Muscle of arm (tissue), 12 donors: ENCODE measurements around the gene PRDX5. TPM values are rescaled to one million over a fixed set of nuclear protein-coding genes. Genes with fewer than 3 reads are reported as not detected.

ENCODE experiments used
- DNase-seq: peaks from one replicate; pipeline ENCODE4 v3.0.0-alpha.2; 2013
- polyA plus RNA-seq, 12 donors: library from polyadenylated mRNA; unstranded; fragments of 120-200 nt; gene quantifications; one replicate each; pipeline ENCODE4 v1.2.1, GENCODE V29; 2013; ENCODE audit not compliant: insufficient read length in 12 of 12

Gene PRDX5
- polyA plus RNA-seq, 12 donors = 107 to 165 (median 124) TPM; not detected in 1

DNA sequence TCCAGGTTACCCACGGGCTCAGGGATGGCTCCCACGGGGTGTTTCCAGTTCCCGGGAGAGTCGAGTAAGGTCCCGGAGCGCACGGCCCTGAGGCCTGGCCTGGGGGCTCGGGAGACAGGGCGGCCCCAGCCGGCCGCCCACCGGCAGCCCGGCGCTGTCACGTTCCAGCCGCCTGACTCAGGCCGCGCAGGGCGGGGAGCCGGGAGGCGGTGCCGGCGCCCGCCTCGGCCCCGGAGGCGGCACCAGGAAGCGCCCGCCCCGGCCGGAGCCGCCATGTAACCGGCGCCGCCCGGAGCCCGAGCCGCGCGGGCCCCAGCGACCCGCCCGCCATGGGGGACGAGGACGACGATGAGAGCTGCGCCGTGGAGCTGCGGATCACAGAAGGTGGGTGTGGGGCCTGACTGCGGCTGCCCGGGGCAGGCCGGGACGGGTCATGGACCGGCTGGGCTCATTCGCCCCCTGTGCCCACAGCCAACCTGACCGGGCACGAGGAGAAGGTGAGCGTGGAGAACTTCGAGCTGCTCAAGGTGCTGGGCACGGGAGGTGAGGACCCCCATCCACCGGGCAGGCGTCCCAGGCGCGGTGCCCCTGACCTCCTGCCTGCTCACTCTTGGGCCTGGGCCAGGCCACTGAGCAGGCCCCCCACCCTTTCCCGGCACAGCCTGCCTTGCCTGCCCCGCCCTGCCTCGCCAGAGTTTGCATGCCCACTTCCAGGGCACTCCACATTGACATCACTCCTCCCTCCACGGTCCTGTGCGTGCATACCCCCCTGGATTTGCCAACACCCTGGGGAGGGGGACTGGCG, 41.2 kb downstream of the PRDX5 start, which contains the start of gene RPS6KA4:
Gene RPS6KA4, plus strand, starts transcription at position 256 of the 805 bp plus-strand sequence. Its CDS starts 74 bp downstream, at position 330.
- DNase-seq = no peak

DNA sequence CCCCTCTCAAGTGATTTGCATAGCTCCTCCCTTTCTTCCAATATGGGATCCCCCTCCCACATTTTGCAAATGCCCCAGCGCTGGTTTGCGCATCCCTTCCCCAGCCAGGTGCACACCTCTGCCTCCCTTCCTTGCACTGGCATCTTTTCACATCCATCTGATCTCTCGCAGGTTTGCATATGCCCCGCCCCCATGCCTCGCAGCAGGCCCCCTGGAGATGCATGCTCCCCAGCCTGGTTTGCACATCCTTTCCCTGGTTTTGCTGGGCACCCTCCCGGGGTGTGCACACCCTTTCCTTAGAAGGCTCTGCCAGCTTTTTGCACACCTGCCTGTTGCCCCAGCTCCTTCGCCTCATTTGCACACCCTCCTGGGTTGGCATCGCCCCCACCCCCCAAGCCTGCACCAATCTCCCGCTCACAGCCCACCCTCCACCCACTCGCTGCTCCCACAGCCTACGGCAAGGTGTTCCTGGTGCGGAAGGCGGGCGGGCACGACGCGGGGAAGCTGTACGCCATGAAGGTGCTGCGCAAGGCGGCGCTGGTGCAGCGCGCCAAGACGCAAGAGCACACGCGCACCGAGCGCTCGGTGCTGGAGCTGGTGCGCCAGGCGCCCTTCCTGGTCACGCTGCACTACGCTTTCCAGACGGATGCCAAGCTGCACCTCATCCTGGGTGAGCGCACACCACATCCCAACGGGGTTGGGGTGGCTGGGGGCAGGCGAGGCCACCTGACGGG, 42.0 kb downstream of the PRDX5 start:
- DNase-seq = no peak

GRCh38 chr11:64360448-64360921, 42.6 kb downstream of the PRDX5 start:
- no peak for DNase-seq

GRCh38 chr11:64361659-64362058, 43.7 kb downstream of the PRDX5 start:
- no peak for DNase-seq

- no peak for DNase-seq
Observed at GRCh38 chr11:64362339-64362738, 44.4 kb downstream of the PRDX5 start.

DNA sequence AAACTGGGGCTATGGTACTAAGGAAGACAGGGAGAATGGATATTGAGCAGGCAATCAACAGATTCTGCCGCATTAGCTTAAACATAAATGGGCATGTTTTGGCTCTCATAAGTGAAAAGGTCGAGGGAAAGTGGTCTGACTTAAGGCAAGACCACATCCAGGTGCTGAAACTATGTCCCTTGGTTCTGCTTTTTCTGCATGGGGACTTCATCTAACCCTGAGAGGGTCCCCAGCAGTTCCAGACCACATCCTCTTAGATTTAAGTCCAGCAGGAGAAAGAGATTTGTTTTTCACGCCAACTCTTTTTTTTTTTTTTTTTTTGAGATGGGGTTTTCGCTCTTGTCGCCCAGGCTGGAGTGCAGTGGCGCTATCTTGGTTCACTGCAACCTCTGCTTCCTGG, 46.5 kb downstream of the PRDX5 start:
- DNase-seq = no peak

GRCh38 chr11:64364911-64365310, 47.0 kb downstream of the PRDX5 start:
- no peak for DNase-seq

- DNase-seq = no peak
Observed at GRCh38 chr11:64366751-64367150, 48.8 kb downstream of the PRDX5 start.

DNA sequence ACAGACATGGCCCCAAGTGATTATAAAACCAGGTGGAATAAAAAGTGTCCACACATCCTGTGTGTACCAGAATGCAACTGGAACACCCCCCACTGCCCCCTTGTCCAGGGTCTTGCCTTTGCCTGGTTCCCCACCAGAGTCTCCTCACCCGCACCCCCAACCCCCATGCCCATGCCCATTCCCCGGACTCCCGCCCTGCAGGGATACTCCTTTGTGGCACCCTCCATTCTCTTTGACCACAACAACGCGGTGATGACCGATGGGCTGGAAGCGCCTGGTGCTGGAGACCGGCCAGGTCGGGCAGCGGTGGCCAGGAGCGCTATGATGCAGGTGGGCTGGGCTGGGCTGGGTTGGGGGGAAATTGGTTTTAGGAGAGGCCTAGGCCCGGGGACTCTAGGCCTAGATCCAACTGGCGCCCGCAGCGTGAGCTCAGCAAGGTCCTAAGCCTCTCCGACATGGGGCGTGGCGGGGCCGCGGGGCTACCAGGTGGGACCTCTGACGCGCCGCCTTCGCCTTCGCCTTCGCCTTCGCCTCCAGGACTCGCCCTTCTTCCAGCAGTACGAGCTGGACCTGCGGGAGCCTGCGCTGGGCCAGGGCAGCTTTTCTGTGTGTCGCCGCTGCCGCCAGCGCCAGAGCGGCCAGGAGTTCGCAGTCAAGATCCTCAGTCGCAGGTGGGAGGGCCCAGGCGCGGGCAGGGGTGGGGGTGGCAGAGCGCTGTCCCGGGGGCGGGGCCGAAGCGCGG, 50.2 kb downstream of the PRDX5 start:
- no peak for DNase-seq

GRCh38 chr11:64368673-64369074, 50.8 kb downstream of the PRDX5 start:
- DNase-seq = no peak

- DNase-seq = no peak
Observed at GRCh38 chr11:64369440-64370421, 51.8 kb downstream of the PRDX5 start.

DNA sequence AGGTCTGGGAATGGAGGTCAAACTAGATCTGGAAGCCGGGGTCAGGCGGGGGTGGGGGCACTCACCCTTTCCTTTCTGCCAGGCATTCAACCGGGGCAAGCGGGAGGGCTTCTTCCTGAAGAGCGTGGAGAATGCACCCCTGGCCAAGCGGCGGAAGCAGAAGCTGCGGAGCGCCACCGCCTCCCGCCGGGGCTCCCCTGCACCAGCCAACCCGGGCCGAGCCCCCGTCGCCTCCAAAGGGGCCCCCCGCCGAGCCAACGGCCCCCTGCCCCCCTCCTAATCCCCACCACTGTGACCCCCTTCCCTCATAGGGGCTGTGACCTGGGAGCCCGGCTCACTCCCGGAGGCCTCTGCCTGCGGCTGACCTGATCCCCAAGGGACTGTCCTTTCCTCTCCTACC, 53.3 kb downstream of the PRDX5 start:
- no peak for DNase-seq

Other genes starting within 250 kb of the PRDX5 start
- 100 to 1,000 TPM in 1 of 12 donors, 10 to 100 TPM in 10, not detected in 1; 41.1 to 129 (median 55.2) TPM for gene MACROD1, start 152.0 kb upstream of the PRDX5 start, polyA plus RNA-seq
- gene STIP1, start 131.9 kb upstream of the PRDX5 start, polyA plus RNA-seq = 100 to 1,000 TPM in 11 of 12 donors, not detected in 1; 119 to 165 (median 139) TPM
- 10 to 100 TPM in 1 of 12 donors, 1 to 10 TPM in 10, not detected in 1; 5.2 to 16.7 (median 7.5) TPM for gene FERMT3, start 111.4 kb upstream of the PRDX5 start, polyA plus RNA-seq
- gene TRPT1, start 91.9 kb upstream of the PRDX5 start, polyA plus RNA-seq = 100 to 1,000 TPM in 1 of 12 donors, 10 to 100 TPM in 10, not detected in 1; 30.8 to 142 (median 65.8) TPM
- gene NUDT22, start 91.8 kb upstream of the PRDX5 start, polyA plus RNA-seq = 10 to 100 TPM in 11 of 12 donors, not detected in 1; 13.1 to 47.0 (median 17.1) TPM
- 10 to 100 TPM in 11 of 12 donors, not detected in 1; 41.1 to 71.1 (median 51.5) TPM for gene DNAJC4, start 87.6 kb upstream of the PRDX5 start, polyA plus RNA-seq
- gene VEGFB, start 83.5 kb upstream of the PRDX5 start, polyA plus RNA-seq = 100 to 1,000 TPM in 1 of 12 donors, 10 to 100 TPM in 10, not detected in 1; 71.0 to 113 (median 89.8) TPM
- 100 to 1,000 TPM in 1 of 12 donors, 10 to 100 TPM in 10, not detected in 1; 37.5 to 114 (median 39.5) TPM for gene FKBP2, start 77.0 kb upstream of the PRDX5 start, polyA plus RNA-seq
- gene PPP1R14B, start 71.2 kb upstream of the PRDX5 start, polyA plus RNA-seq = 100 to 1,000 TPM in 11 of 12 donors, not detected in 1; 126 to 218 (median 167) TPM
- gene PLCB3, start 66.6 kb upstream of the PRDX5 start, polyA plus RNA-seq = 10 to 100 TPM in 6 of 12 donors, 1 to 10 TPM in 5, not detected in 1; 8.5 to 18.9 (median 10.4) TPM
- gene BAD, start 33.5 kb upstream of the PRDX5 start, polyA plus RNA-seq = 10 to 100 TPM in 11 of 12 donors, not detected in 1; 19.3 to 52.4 (median 24.6) TPM
- 10 to 100 TPM in 11 of 12 donors, not detected in 1; 14.1 to 32.9 (median 17.1) TPM for gene GPR137, start 32.3 kb upstream of the PRDX5 start, polyA plus RNA-seq
- not detected for gene KCNK4, start 26.8 kb upstream of the PRDX5 start, polyA plus RNA-seq
- gene CATSPERZ, start 17.8 kb upstream of the PRDX5 start, polyA plus RNA-seq = not detected
- 10 to 100 TPM in 11 of 12 donors, not detected in 1; 11.9 to 55.5 (median 20.2) TPM for gene ESRRA, start 12.6 kb upstream of the PRDX5 start, polyA plus RNA-seq
- gene TRMT112, start 562 bp upstream of the PRDX5 start, polyA plus RNA-seq = 100 to 1,000 TPM in 11 of 12 donors, not detected in 1; 142 to 254 (median 166) TPM
- 10 to 100 TPM in 1 of 12 donors, 1 to 10 TPM in 10, not detected in 1; 2.5 to 10.7 (median 3.4) TPM for gene CCDC88B, start 22.1 kb downstream of the PRDX5 start, polyA plus RNA-seq
- gene RPS6KA4, start 41.0 kb downstream of the PRDX5 start, polyA plus RNA-seq = 10 to 100 TPM in 11 of 12 donors, not detected in 1; 10.0 to 49.8 (median 11.9) TPM
- gene SLC22A11, start 237.8 kb downstream of the PRDX5 start, polyA plus RNA-seq = under 1 TPM in 5 of 12 donors, not detected in 7; 0.17 to 0.74 (median 0.22) TPM